CD4-positive, alpha-beta T cell treated with Interleukin-17A for 1 hour (primary cell): ENCODE data around the gene PLB1.

Source experiments
- DNase-seq: peaks from one replicate; pipeline ENCODE4 v3.0.0-alpha.2; 2020

Gene PLB1

GRCh38 chr2:28674713-28675068 lies 178.8 kb downstream of the PLB1 start:
- no peak for DNase-seq

- no peak for DNase-seq
Measured at GRCh38 chr2:28676152-28676835, 180.4 kb downstream of the PLB1 start.

GRCh38 chr2:28678175-28678855 lies 182.5 kb downstream of the PLB1 start:
- no peak for DNase-seq

DNA sequence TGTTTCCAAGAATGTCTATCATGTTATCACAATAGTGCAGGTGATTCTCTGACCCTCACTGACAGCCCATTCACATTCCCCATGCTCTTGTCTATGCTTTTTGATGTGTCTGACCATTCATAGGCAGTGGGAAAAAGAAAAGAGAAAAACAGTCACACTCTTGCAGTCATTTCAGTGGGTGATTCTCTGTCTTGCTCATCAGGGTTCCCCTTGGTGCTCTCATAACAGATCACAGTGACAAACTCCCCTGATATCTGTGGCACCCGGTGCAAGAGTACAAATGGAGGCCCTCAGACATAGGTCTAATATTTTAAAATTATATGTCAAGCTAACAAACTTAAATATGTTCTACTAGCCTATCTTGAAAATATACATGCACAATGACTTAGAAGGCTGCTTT lies 183.1 kb downstream of the PLB1 start:
- DNase-seq, result no peak

DNA sequence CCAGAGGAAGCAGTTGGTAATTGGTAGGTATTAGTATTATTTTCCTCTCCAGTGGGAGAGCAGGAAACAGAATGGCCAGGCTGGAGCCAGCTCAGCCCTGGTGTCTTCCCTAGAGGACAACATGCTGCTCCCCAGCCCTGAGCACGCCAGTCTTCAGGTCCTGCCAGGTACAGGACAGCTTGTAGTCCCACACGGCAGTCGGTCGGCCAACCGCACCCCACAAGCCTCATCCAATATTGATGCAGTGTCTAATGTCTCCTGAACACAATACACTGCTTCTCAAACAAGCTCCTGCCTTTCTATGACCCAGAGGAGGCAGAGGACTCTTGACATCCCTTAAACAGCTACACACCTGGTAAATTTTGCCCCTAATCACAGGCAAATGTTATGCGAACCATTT lies 184.8 kb downstream of the PLB1 start:
- DNase-seq, result peak; percentile 25

GRCh38 chr2:28681158-28681571 lies 185.3 kb downstream of the PLB1 start:
- peak; percentile 82 for DNase-seq

- DNase-seq, result no peak
Measured at GRCh38 chr2:28681606-28682005, 185.7 kb downstream of the PLB1 start.

GRCh38 chr2:28683100-28683706 lies 187.3 kb downstream of the PLB1 start:
- no peak for DNase-seq

DNA sequence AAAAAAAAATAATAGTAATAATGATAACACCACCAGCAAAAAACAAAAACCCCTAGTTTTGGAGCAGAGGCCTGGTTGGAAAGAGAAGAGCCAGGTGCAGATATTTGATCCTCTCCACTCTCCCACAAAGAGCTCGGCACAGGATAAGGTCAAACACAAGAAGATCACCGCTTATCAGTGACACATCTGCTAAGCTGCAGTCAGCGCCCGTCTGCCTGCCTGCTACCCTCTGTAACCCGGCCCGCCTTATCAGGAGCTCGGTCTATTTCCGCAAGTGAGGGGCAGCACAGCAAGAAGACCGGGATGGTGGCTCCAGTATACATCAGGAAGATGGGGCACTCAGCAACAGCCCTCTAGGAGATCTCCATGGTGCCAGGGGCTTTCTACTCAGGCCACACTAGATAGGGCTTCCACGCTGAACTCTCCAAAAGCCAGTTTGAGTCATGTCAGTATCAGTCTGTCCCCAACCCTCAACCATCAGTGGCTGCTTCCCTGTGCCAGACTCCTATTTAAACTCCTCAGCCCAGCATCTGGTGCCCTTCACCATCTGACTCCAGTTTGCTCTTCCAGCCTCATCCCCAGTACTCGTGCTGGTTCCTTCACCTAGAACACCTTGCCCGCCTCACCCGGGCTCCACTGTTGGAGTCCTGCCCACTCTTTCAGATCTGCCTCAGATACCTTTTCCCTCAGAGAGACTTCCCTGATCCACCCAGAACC lies 188.4 kb downstream of the PLB1 start:
- DNase-seq, result no peak

- DNase-seq, result no peak
Measured at GRCh38 chr2:28687171-28687570, 191.3 kb downstream of the PLB1 start.

DNA sequence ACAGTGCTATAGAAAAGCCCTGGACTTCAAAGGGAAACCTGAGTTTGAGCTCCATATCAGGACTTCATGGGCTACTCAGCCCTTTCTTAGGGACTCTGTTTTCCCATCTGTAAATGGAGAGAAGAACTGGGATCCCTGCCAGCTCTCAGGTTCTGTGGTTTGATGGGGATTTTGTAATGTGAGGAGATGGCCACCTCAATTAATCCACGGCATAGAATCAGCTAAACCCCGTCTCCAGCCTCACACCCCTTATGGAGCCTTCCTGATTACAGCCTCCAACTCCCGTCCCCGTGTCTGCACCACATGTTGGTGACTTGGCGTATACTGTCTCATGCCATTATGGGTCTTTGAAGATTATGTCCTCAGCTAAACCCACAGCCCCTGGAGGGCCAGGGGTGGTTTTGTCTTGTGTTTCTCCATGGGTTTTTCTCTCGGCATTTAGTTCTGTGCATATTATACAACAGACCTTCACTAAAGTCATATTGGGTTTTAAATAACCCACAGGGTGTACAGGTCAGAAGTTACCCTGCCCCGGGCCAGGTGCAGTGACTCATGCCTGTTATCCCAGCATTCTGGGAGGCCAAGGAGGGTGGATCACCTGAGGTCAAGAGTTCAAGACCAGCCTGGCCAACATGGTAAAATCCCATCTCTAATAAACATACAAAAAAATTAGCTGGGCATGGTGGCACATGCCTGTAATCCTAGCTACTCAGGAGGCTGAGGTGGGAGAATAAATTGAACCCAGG lies 192.0 kb downstream of the PLB1 start:
- DNase-seq, result no peak

DNA sequence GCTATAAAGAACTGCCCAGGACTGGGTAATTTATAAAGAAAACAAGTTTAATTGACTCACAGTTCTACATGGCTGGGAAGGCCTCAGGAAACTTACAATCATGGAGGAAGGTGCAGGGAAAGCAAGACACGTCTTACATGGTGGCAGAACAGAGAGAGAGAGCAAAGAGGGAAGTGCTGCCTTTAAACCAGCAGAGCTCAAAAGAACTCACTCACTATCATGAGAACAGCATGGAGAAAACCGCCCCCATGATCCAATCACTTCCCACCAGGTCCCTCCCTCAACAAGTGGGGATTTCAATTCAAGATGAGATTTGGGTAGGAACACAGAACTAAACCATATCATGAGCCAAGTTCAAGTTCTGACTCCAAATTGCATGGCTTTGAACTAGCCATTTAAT lies 193.0 kb downstream of the PLB1 start:
- no peak for DNase-seq

- no peak for DNase-seq
Measured at GRCh38 chr2:28689771-28690170, 193.9 kb downstream of the PLB1 start.

GRCh38 chr2:28692411-28692810 lies 196.6 kb downstream of the PLB1 start:
- no peak for DNase-seq

- DNase-seq, result no peak
Measured at GRCh38 chr2:28693223-28693622, 197.4 kb downstream of the PLB1 start.
